ENCODE data around the gene MYO5A. TPM values are rescaled to one million over a fixed set of nuclear protein-coding genes. Genes with fewer than 3 reads are reported as not detected.

MYO5A gene
- total RNA-seq, 1 experiment from 2014 or later, result 61.1 TPM

- no peaks in the 10 kb centered on the region for H3K36me3 ChIP-seq (ENCODE audit: control insufficient read depth, insufficient read depth, low read length)
- no peaks in the 10 kb centered on the region for H3K27me3 ChIP-seq (ENCODE audit: control insufficient read depth, insufficient read depth, low read length)
- POLR2A ChIA-PET, result no interaction called here
- no peak for TF ChIP-seq SIN3A (IDR thresholded peaks at IDR 0.05; ENCODE audit: borderline replicate concordance, insufficient read depth, low read depth, low read length)
- no peak for TF ChIP-seq POLR2AphosphoS5 (IDR thresholded peaks at IDR 0.05; ENCODE audit: low read depth, low read length)
- no peak for TF ChIP-seq TCF7L2 (IDR thresholded peaks at IDR 0.05; ENCODE audit: low read depth, low read length)
- TF ChIP-seq CTCF (IDR thresholded peaks at IDR 0.05), result no peak
- TF ChIP-seq REST (IDR thresholded peaks at IDR 0.05; ENCODE audit: insufficient read depth in 1 of 2, low read depth in 2 of 2, low read length in 1 of 2), result no peak
- ATAC-seq, result no peak
- no peak for DNase-seq (ENCODE audit: low read depth, low spot score)
- H3K9me3 ChIP-seq (ENCODE audit: control insufficient read depth, insufficient read depth, low read depth, low read length), result no peaks in the 10 kb centered on the region
- in situ Hi-C loops (cut with HindIII; ENCODE audit: low pct_unique_long_range_greater_than_20kb, low sequenced_read_pairs) (no loop called here), intact Hi-C loops (cut with micrococcal nuclease; ENCODE audit: unreplicated experiment) (loop anchor here (10.0 kb wide), 1 partner anchor 180 kb away; no protein-coding TSS in a partner anchor)
- H3K4me3 ChIP-seq (ENCODE audit: low read depth in 2 of 2, low read length in 2 of 2), result no peak overlapping the region
- no TSS peak for BruUV-seq (replicated peaks)
- no peak overlapping the region for H3K27ac ChIP-seq (ENCODE audit: low read length)
- 0 out of 2 replicates have a peak, but pooled peaks cover 7% of the 10 kb centered on the region for H3K4me1 ChIP-seq (ENCODE audit: control insufficient read depth, insufficient read depth, low read length)
- CTCF ChIA-PET, result no interaction called here
Observed at GRCh38 chr15:52434885-52435284, 93.8 kb downstream of the MYO5A start.

GRCh38 chr15:52428297-52428696 lies 100.4 kb downstream of the MYO5A start:
- ATAC-seq, result no peak

More at GRCh38 chr15:52428297-52428696, 100.4 kb downstream of the MYO5A start:
- no peak for TF ChIP-seq TCF7L2 (IDR thresholded peaks at IDR 0.05; ENCODE audit: low read depth, low read length)
- no peak for TF ChIP-seq CTCF (IDR thresholded peaks at IDR 0.05)
- no peak for TF ChIP-seq SIN3A (IDR thresholded peaks at IDR 0.05; ENCODE audit: borderline replicate concordance, insufficient read depth, low read depth, low read length)
- no peak for TF ChIP-seq POLR2AphosphoS5 (IDR thresholded peaks at IDR 0.05; ENCODE audit: low read depth, low read length)
- TF ChIP-seq REST (IDR thresholded peaks at IDR 0.05; ENCODE audit: insufficient read depth in 1 of 2, low read depth in 2 of 2, low read length in 1 of 2), result no peak
- H3K4me1 ChIP-seq (ENCODE audit: control insufficient read depth, insufficient read depth, low read length), result no peaks in the 10 kb centered on the region; the same call in 1 of the 2 replicates
- H3K36me3 ChIP-seq (ENCODE audit: control insufficient read depth, insufficient read depth, low read length), result no peaks in the 10 kb centered on the region
- in situ Hi-C loops (cut with HindIII; ENCODE audit: low pct_unique_long_range_greater_than_20kb, low sequenced_read_pairs) (no loop called here), intact Hi-C loops (cut with micrococcal nuclease; ENCODE audit: unreplicated experiment) (no loop called here)
- no peak overlapping the region for H3K27ac ChIP-seq (ENCODE audit: low read length)
- no peak for DNase-seq (ENCODE audit: low read depth, low spot score)
- ChIA-PET POLR2A (no interaction called here), CTCF (no interaction called here)
- no TSS peak for BruUV-seq (replicated peaks)
- H3K27me3 ChIP-seq (ENCODE audit: control insufficient read depth, insufficient read depth, low read length), result no peaks in the 10 kb centered on the region
- no peaks in the 10 kb centered on the region for H3K9me3 ChIP-seq (ENCODE audit: control insufficient read depth, insufficient read depth, low read depth, low read length)
- H3K4me3 ChIP-seq (ENCODE audit: low read depth in 2 of 2, low read length in 2 of 2), result no peak overlapping the region
